LoVo (cell line): ENCODE data around the gene AGPS.

Experiments used
- DNase-seq: peaks from one replicate; pipeline ENCODE4 v3.0.0-alpha.2; 2016; ENCODE audit warnings: low spot score

The AGPS gene

GRCh38 chr2:177552422-177553175, 160.0 kb downstream of the AGPS start:
- DNase-seq: peak; percentile 86

- DNase-seq: peak; percentile 12
Measured at GRCh38 chr2:177553176-177553884, 160.8 kb downstream of the AGPS start.

GRCh38 chr2:177554365-177554764, 161.8 kb downstream of the AGPS start:
- no peak for DNase-seq

- DNase-seq: no peak
Measured at GRCh38 chr2:177556153-177556552, 163.6 kb downstream of the AGPS start.

- DNase-seq: no peak
Measured at GRCh38 chr2:177557794-177558193, 165.2 kb downstream of the AGPS start.

- DNase-seq: no peak
Measured at GRCh38 chr2:177559638-177560037, 167.1 kb downstream of the AGPS start.

GRCh38 chr2:177568390-177568789, 175.8 kb downstream of the AGPS start:
- no peak for DNase-seq

GRCh38 chr2:177568893-177569292, 176.3 kb downstream of the AGPS start:
- no peak for DNase-seq

- no peak for DNase-seq
Measured at GRCh38 chr2:177572236-177572671, 179.7 kb downstream of the AGPS start.

GRCh38 chr2:177573120-177573519, 180.5 kb downstream of the AGPS start:
- DNase-seq: no peak

- no peak for DNase-seq
Measured at GRCh38 chr2:177574356-177574755, 181.8 kb downstream of the AGPS start.

- DNase-seq: no peak
Measured at GRCh38 chr2:177575358-177575757, 182.8 kb downstream of the AGPS start.

- DNase-seq: no peak
Measured at GRCh38 chr2:177577075-177577474, 184.5 kb downstream of the AGPS start.

GRCh38 chr2:177578454-177578853, 185.9 kb downstream of the AGPS start:
- DNase-seq: no peak

- no peak for DNase-seq
Measured at GRCh38 chr2:177579486-177580036, 187.0 kb downstream of the AGPS start.

GRCh38 chr2:177582000-177582399, 189.4 kb downstream of the AGPS start:
- no peak for DNase-seq

GRCh38 chr2:177584030-177584692, 191.6 kb downstream of the AGPS start:
- DNase-seq: no peak

- DNase-seq: no peak
Measured at GRCh38 chr2:177585234-177585863, 192.8 kb downstream of the AGPS start.

GRCh38 chr2:177586154-177586553, 193.6 kb downstream of the AGPS start:
- DNase-seq: no peak

GRCh38 chr2:177587371-177587770, 194.8 kb downstream of the AGPS start:
- no peak for DNase-seq

- DNase-seq: no peak
Measured at GRCh38 chr2:177588671-177589070, 196.1 kb downstream of the AGPS start.

- no peak for DNase-seq
Measured at GRCh38 chr2:177589186-177589585, 196.6 kb downstream of the AGPS start.
